CD4-positive, alpha-beta T cell treated with Interleukin-15 for 4 hours (primary cell): ENCODE results near the gene UQCRQ.
"Not testable (repeated sequence)": the region's sequence is repeated elsewhere in the genome, so short reads cannot be mapped to it uniquely, and the experiment has no call there.

Source experiments
- DNase-seq: peaks from one replicate; pipeline ENCODE4 v3.0.0-alpha.2; 2020; ENCODE audit warnings: low spot score

The UQCRQ gene

GRCh38 chr5:132832612-132833011 is 33.8 kb upstream of the UQCRQ start:
- no peak for DNase-seq

DNA sequence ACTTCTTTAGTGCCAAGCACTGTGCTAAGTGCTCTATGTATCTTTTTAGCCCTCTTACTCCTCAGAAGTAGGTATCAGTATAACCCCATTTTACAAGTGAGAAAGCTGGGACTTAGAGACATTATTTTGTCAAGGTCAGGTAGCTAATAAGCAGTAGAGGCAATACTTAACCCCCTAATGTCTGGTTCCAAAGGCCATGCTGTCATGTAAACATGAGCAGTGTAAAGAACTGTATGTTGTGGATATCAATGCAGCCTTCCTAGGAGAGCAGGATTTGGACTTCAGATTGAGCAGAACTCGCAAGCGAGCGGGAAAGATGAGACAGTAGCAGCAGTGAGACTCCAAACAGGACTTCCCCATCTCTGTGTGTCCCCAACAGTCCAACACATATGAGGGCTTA is 32.4 kb upstream of the UQCRQ start:
- no peak for DNase-seq

DNA sequence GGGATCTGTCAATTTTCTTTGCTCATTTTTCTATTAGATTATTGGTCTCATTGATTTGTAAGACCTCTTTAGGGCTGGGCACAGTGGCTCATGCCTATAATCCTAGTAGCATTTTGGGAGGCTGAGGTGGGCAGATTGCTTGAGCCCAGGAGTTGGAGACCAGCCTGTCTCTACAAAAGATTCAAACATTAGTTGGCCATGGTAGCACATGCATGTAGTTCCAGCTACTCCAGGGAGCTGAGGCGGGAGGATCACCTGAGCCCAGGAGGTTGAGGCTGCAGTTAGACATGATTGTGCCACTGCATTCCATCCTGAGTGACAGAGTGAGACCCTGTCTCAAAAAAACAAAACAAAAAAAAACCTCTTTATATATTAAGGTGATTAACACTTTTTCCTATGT is 29.6 kb upstream of the UQCRQ start:
- DNase-seq: no peak

DNA sequence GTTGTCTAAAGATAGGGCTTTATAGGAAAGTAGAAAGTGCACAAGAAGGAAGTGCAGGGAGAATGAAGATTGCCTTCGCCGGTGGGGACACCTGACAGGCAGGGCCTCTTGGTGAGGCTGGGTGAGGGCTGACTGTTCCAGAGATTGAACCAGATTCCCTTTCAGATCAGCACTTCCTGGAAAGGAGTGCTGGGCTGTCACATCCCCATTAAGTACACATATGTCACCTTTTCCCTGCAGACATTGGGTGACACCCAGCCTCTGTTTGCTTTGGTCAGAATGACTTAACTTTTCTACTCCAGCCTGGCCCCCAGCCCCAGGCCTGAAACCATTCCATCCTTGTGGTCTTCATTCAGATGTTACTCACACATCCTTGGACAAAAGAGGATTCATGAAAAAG is 28.6 kb upstream of the UQCRQ start:
- DNase-seq: no peak

DNA sequence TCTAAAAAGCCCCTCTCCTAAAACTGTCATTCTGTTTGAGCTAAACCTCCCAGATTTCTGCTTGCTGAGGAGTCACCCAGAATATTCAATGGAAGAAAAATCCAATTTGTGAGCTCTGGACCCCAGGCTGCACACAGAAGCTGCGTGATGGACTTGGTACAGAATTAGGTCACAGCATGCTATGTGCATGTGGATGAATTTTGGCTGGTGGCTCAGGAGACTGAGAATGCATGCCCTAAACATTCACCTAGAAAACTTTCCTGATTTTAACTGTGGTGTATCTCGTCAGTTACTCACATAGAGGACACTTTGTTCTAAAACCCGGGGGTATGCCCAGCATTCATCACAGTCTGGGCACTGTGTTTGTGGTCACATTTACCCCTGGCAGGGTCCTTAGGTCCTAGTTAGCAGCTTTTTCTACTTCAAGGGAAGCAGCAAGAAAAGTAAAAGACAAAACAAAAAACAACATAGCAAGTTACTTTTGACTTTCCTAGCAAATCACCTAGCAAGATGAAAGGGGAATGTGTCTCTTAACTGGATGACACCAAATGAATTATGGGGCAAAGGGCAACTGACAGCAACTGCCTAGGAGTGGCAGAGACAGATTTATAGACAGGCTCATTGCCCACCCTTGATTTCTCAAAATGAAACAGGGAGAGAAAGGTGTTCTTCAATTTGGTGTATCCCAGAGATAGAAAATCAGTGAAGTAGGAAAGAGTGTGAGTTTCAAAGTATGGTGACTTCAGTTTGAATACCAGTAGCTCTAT is 27.7 kb upstream of the UQCRQ start:
- DNase-seq: no peak

GRCh38 chr5:132839426-132840301 is 26.8 kb upstream of the UQCRQ start:
- DNase-seq: no peak

DNA sequence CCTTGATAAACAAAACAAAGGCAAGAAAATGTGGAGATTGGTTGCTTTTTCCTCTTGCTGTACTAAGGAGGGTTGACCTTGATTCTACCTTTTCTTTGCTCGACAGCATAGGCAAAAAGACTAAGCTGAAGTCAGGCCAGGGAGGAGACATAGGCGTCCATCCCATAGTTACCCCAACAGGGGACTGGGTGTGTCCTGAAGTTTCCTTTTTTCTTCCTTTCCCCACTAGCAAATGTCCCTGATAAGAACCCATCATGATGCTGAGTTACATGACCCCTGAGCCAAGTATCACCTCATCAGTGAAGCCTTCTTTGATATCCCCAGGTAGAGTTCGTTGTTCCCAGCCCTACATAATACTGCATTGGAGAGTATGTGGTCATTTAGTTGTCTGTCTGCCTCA is 26.1 kb upstream of the UQCRQ start:
- no peak for DNase-seq

- DNase-seq: no peak
Observed at GRCh38 chr5:132840896-132841295, 25.5 kb upstream of the UQCRQ start.

DNA sequence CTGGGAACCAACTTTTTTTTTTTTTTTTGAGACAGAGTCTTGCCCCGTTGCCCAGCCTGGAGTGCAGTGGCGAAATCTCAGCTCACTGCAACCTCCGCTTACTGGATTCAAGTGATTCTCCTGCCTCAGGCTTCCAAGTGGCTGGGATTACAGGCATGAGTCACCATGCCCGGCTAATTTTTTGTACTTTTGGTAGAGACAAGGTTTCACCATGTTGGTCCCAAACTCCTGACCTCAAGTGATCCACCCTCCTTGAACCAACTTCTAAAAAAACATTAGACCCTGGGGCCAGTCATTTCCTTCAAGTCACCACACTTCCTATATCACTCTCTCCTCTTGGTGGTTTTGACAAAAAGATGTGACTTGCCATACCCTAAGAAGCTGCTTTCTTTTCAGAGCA is 25.1 kb upstream of the UQCRQ start:
- DNase-seq: no peak

DNA sequence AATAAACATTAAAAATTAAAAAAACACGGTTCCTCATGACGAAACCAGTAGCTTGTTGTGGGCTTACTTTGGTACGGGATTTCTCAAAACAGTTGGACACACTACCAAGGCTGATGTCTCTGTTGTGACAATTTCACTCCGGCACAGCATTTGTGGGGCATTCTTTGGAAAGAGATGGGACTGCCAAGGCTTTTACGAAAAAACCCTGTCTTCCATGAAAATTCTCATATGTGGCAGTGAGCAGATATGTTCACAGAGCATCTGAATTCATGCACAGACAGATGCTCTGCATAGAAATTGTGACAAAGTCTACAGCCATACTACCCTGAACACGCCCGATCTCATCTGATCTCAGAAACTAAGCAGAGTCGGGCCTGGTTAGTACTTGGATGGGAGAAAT is 18.2 kb upstream of the UQCRQ start:
- DNase-seq: no peak

GRCh38 chr5:132849347-132849746 is 17.1 kb upstream of the UQCRQ start:
- DNase-seq: no peak

GRCh38 chr5:132850066-132850465 is 16.4 kb upstream of the UQCRQ start:
- no peak for DNase-seq

GRCh38 chr5:132853323-132853722 is 13.1 kb upstream of the UQCRQ start:
- DNase-seq: no peak

DNA sequence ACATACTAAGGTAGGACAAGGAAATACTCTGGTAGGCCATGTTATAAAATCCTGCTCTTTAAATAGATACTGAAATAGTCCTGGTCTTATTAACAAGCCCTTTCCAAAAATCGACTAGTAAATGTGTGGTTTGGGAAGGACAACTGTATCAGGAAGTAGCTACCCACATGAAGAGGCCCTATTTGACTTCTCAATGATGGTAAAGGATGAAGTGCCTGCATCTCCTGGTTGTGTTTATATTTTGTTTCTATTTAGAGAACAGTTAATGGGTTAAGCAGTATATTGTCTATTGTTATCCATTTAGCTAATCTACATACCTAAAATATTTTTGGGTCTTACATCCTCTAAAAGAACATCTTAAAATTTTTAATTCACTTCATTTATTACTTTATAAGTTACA is 12.7 kb upstream of the UQCRQ start:
- DNase-seq: no peak

DNA sequence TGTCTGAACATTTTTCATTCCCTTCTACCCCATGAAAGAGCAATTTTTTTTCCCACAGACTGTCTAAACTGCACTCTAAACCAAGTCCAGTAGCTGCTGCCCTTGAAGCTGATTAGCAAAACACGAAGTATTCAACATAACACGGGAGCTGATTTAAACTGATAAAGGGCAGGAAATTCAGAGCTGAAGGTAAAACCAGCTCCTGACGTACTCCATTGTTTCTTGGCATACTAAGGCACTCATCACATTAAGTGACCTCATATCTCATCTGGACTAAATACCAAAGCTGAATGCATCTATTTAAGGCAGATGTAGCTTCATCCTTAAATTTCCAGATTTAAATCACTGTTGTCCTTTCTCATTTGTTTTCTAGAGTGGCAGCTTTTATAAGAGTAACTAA is 12.1 kb upstream of the UQCRQ start:
- DNase-seq: no peak

DNA sequence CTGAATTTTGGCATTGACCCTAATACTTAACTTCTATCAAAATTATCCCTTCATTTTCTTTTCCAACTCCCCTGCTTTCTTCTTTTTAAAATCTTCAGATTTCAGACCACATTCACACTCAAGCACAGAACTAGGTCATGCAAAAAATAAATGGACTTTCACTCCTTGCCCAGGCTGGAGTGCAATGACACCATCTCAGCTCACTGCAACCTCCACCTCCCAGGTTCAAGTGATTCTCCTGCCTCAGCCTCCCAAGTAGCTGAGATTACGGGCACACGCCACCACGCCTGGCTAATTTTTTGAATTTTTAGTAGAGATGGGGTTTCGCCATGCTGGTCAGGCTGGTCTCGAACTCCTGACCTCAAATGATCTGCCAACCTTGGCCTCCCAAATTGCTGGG is 11.4 kb upstream of the UQCRQ start:
- DNase-seq: not testable (repeated sequence)

GRCh38 chr5:132856011-132856410 is 10.4 kb upstream of the UQCRQ start:
- DNase-seq: no peak

DNA sequence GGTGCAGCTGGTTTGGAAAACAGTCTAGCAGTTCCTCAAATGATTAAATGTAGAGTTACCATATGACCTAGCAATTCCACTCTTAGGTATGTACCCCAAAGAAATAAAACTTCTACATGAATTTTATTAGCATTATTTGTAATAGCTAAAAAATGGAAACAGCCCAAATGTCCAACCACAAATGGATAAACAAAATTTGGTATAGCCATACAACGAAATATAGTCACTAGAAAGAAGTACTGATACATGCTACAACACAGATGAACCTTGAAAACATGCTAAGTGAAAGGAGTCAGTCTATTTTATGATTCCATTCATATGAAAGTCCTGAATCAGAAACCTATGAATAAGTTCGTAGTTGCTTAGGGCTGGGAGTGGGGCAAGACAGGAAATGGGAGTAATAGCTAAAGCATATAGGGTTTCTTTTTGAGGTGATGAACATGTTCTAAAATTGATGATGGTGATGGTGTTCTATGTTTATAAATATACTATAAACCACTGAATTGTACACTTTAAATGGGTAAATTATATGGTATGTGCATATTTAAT is 6.5 kb upstream of the UQCRQ start:
- DNase-seq: no peak

DNA sequence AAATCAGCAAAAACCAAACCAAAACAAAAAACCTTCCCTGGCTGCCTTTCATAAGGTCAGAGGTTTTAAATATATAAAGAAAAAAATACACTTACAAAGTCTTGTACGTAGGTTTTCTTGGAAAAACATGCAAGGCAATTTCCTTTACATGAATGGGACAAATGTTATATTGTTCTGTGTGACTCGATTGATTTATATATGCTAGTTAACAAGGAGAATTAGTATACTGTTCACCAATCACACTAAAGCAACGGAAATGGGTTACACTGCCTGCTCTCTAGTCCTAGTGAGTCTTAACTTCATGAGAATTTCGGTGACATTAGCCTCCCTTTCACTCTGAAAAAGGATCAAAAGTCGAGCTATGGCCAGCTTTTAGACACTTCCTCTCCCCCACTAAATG is 5.7 kb upstream of the UQCRQ start:
- DNase-seq: no peak

GRCh38 chr5:132865668-132866341 is 637 bp upstream of the UQCRQ start:
- DNase-seq: no peak

GRCh38 chr5:132867046-132867451 is 607 bp downstream of the UQCRQ start:
- no peak for DNase-seq

DNA sequence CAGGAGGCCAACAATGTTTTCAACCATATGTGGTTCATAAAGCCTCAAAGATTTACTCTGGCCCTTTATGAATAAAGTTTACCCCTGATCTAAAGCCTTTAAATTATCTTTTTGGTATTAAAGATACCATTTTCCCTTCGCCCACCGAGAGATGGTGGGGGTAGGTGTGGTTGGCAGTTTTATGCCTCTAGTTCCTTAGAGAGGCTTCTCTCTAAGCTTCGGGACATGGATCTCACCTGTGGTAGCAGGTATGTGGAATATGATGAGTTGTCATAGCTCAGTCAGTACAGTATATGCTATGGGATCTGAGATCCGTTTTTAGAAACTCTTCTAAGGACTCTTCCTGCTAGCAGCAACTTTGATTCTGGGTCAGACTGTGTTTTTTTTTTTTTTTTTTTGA is 2.3 kb downstream of the UQCRQ start:
- no peak for DNase-seq

GRCh38 chr5:132870801-132871200 is 4.4 kb downstream of the UQCRQ start:
- no peak for DNase-seq
